Peyer's patch (tissue), 4 donors: ENCODE results near the gene BFSP2.

Source experiments
- CTCF ChIP-seq, 6 experiments: fragments of 450-650 bp in 4 of 6; fragments of 200-600 bp in 2 of 6; sonication (generic) in 1 of 6; IDR thresholded peaks; one replicate each; pipeline ENCODE4 v1.5.1; 2017 to 2019; ENCODE audit warnings: antibody characterized with exemption in 6 of 6, mild to moderate bottlenecking in 3 of 6, moderate library complexity in 1 of 6
- POLR2A ChIP-seq, 2 donors: fragments of 450-650 bp; IDR thresholded peaks; one replicate each; pipeline ENCODE4 v1.5.1; 2017; ENCODE audit warnings: antibody characterized with exemption in 2 of 2, mild to moderate bottlenecking in 2 of 2, moderate library complexity in 2 of 2

DNA sequence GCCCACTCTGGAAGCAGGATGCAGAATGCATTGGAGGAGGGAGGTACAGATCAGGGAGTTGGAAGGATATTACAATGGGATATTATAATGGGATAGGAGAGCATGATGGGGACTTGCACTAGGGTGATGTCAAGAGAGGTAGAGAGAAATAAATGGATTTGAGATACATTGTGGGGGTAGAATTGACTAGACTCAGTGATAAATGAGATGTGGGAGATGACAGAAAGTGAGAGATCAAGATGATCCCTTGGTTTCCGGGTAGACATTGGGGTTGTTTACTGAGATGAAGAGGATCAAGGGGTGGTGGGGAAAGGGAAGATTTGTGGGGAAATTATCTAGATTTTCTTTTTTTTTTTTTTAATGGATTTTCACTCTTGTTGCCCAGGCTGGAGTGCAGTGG lies 42.7 kb downstream of the BFSP2 start:
- no peak for TF ChIP-seq CTCF (IDR thresholded peaks at IDR 0.05)
- TF ChIP-seq POLR2A (IDR thresholded peaks at IDR 0.05): no peak
